Measurements from ENCODE around the gene VPS51.
"Not testable (repeated sequence)": the region's sequence is repeated elsewhere in the genome, so short reads cannot be mapped to it uniquely, and the experiment has no call there.

VPS51 gene

GRCh38 chr11:65136515-65137096 is 40.6 kb downstream of the VPS51 start:
- no peak for DNase-seq

- no peak for DNase-seq
Observed at GRCh38 chr11:65141896-65142494, 46.0 kb downstream of the VPS51 start.

DNA sequence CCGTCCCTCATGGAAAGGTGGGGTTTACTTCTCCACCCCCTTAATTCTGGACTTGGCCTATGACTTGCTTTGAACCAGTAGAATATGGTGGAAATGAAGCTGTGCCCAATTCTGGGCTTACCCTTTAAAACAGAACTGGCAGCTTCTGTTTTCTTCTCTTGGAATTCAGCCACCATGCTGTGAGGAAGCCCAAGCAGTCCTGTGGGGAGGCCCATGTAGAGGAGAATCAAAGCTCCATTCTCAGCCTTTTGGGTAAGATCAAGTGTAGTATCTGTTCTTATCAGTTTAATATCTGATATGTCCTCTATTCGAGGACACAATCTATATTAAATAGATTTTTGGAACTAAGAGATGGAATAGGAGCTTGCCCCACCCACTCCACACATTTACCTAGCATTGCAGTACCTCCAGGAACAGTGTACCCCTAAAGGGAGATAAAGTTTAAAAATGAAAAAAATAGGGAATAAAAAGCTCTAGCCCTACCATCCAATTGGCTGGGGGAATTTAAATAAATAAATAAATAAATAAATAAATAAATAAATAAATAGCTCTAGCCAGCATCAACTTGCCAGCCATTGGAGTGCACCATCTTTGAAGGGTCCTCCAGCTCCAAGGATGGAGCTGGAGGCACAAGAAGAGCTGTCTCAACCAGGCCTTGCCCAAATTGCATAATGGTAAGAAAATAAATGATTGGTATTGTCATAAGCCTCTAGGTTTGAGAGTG is 51.5 kb downstream of the VPS51 start:
- no peak for DNase-seq

DNA sequence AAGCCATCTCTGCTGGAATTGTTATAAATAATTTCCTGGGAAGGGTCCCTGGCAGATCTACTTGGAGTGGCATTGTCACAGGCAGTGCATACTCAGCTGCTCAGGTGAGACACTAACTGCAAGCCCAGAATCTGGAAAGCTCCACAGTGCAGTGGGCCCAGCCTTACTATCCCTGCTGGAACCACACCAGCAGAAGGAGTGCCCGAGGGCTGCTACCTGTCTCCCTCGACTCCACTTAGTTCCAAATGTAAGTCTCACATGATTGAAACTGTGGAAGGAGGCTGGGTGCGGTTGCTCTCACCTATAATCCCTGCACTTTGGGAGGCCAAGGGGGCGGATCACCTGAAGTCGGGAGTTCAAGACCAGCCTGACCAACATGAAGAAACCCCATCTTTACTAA is 52.6 kb downstream of the VPS51 start:
- DNase-seq = no peak

DNA sequence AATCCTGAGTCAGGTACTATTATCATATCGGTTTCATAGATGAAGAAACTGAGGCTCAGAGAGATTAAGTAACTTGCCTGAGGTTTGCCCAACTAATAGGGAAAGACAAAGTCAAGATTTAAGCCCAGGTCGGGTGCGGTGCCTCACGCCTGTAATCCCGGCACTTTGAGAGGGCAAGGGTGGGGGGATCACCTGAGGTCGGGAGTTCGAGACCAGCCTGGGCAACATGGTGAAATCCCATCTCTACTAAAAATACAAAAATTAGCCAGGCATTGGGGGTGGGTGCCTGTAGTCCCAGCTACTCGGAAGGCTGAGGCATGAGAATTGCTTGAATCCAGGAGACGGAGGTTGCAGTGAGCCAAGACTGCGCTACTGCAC is 54.1 kb downstream of the VPS51 start:
- not testable (repeated sequence) for DNase-seq

DNA sequence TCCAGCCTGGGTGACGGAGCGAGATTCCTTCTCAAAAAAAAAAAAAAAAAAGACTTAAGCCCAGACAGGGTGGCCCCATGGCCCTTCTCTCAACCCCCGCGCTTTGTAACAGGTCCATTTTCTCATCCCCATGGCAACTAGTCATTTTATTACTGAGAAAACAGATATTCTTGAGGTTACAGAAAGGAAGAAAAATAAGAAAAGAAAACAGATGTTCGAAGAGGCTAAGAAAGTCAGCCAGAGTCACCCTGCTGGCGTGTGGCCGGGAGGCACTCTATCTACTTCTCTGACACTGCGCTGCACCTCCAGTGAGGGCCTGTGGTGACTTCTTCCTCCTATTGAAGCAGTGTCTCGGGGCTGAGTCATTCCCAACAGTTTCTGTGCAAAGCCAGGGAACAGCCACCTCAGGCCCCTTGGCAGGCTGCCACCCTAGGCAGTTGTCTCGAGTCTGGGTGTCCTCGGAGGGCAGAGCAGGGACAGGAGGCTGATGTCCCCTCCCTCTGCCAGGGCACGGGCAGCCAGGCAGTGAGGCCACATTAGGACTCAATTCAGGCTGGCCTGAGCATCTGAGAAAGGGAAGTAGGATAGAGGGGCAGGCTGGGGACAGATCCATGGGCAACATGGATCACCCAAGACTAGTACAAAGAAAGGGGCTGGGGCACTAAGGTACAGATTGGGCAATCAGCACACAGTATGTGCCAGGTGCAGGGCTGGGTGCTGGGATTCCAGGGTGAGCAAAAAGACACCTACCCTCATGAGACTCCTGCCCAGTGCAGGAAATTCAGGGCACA is 54.7 kb downstream of the VPS51 start:
- no peak for DNase-seq

DNA sequence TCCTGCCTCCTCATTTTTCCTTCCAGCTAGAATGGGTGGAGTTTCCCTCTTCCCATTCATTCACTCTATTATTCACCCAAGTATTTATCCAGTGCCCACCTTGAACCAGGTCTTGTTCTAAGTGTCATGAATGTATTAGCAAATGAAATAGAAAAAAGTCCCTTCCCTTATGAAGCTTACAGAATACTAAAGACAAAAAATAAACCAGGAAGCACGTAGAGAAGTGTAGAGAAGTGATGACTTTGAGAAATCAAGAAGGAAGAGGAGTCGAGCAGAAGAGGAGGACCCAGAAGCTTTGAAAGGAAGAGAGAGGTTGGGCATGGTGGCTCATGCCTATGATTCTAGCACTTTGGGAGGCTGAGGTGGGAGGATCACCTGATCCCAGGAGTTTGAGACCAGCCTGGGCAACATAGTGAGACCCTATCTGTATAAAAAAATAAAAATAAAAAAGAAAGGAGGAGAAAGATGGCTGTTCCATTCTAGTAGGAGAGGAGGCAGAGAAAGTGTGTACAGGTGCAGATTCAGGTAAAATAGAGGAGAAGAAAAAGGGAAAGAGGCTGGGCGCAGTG is 55.4 kb downstream of the VPS51 start:
- no peak for DNase-seq

- DNase-seq = no peak
Observed at GRCh38 chr11:65152122-65152521, 56.1 kb downstream of the VPS51 start.

GRCh38 chr11:65156256-65156655 is 60.2 kb downstream of the VPS51 start:
- DNase-seq = no peak

GRCh38 chr11:65156926-65157325 is 60.9 kb downstream of the VPS51 start:
- no peak for DNase-seq

- no peak for DNase-seq
Observed at GRCh38 chr11:65157336-65157735, 61.3 kb downstream of the VPS51 start.

DNA sequence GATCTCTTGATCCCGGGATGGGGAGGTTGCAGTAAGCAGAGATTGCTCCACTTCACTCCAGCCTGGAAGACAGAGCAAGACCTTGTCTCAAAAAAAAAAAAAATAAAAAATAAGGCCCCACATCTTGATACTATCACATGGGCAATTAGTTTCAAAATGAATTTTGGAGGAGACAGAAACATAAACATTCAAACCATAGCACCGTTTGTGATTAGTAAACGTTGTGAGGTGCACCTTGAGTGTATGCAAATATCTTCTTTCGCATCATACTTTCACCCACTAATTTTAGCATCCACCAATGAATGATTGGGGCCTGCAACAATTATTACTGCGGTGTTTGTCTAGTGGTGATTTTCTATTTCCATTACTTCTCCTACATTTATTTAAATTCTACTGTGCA is 63.0 kb downstream of the VPS51 start:
- no peak for DNase-seq

DNA sequence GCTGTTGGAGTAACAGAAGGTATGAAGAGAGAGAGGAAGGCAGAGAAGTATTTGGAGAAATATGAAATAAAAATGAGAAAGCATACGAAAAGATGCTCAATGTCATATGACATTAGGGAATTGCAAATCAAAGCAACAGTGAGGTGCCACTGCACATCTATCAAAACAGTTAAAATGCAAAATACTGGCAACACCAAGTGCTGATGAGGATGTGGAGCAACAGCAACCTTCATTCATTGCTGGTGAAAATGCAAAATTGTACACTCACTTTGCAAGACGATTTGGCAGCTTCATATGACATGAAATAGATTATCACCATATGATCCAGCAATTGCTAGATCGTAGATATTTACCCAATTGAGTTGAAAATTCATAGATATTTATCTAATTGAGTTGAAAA is 64.6 kb downstream of the VPS51 start:
- DNase-seq = no peak
